Endodermal cell (in vitro differentiated cells): Measurements from ENCODE around the gene BMP6. TPM values are rescaled to one million over a fixed set of nuclear protein-coding genes. Genes with fewer than 3 reads are reported as not detected.
A peak's percentile ranks its signal among the peaks of the same experiment; 100 is the strongest.

Experiments
- DNase-seq: peaks from one replicate; pipeline ENCODE4 v3.0.0-alpha.2; 2017
- H3K27ac ChIP-seq: 2 replicates; pipeline ENCODE4 v1.5.1; 2013; ENCODE audit warnings: mild to moderate bottlenecking, low read depth, low read length, moderate library complexity
- H3K27me3 ChIP-seq: 2 replicates; pipeline ENCODE4 v1.6.1; 2013; ENCODE audit warnings: mild to moderate bottlenecking, low read length, moderate library complexity; ENCODE audit not compliant: insufficient read depth, control insufficient read depth, poor library complexity, severe bottlenecking
- H3K36me3 ChIP-seq: 2 replicates; pipeline ENCODE4 v1.7.0; 2013; ENCODE audit warnings: mild to moderate bottlenecking, low read length, moderate library complexity; ENCODE audit not compliant: control insufficient read depth, insufficient read depth
- H3K4me1 ChIP-seq: one replicate; pipeline ENCODE4 v1.7.0; 2013; ENCODE audit warnings: low read length; ENCODE audit not compliant: control insufficient read depth, insufficient read depth
- H3K4me3 ChIP-seq: 2 replicates; pipeline ENCODE4 v1.5.1; 2013; ENCODE audit warnings: mild to moderate bottlenecking, low read length, moderate library complexity
- H3K9ac ChIP-seq: 2 replicates; pipeline ENCODE4 v1.6.1; 2013; ENCODE audit warnings: mild to moderate bottlenecking, low read length, moderate library complexity; ENCODE audit not compliant: poor library complexity, severe bottlenecking; ENCODE audit errors: extremely low read depth
- H3K9me3 ChIP-seq: 2 replicates; pipeline ENCODE4 v1.6.1; 2013; ENCODE audit warnings: mild to moderate bottlenecking, low read length, moderate library complexity; ENCODE audit not compliant: control insufficient read depth
- H3K27ac Mint-ChIP-seq: 2 replicates; pipeline ENCODE4 v1.8.0; 2020; ENCODE audit warnings: mixed read lengths
- H3K27me3 Mint-ChIP-seq: 2 replicates; pipeline ENCODE4 v1.8.0; 2021; ENCODE audit warnings: mild to moderate bottlenecking, mixed read lengths; ENCODE audit not compliant: insufficient read depth
- H3K36me3 Mint-ChIP-seq: 2 replicates; pipeline ENCODE4 v1.8.0; 2020; ENCODE audit warnings: low read depth, mixed read lengths
- H3K4me1 Mint-ChIP-seq: 2 replicates; pipeline ENCODE4 v1.8.0; 2020; ENCODE audit warnings: mixed read lengths
- H3K4me3 Mint-ChIP-seq: 2 replicates; pipeline ENCODE4 v1.8.0; 2020; ENCODE audit warnings: mild to moderate bottlenecking, moderate library complexity, mixed read lengths
- H3K9me3 Mint-ChIP-seq: 2 replicates; pipeline ENCODE4 v1.8.0; 2020; ENCODE audit warnings: mild to moderate bottlenecking, mixed read lengths
- WGBS, 2 experiments: methylation state at CpG; one replicate each; pipeline versions ENCODE4 v1.1.5 to v1.1.7; 2013; ENCODE audit warnings: missing lambda C conversion rate in 2 of 2, mixed read lengths in 1 of 2; ENCODE audit not compliant: insufficient coverage in 1 of 2, insufficient read length in 1 of 2; 5-methylcytosine and 5-hydroxymethylcytosine counted together
- total RNA-seq, 2 donors: library from RNA; stranded (reverse); fragmentation: NEBNext Ultra II Directional in 1 of 2; extraction: Animal tissue kit (Norgen Biotek cat#: 25700) in 1 of 2; gene quantifications; 2 replicates in 1 of 2; 3 replicates in 1 of 2; pipeline ENCODE4 v1.2.1, GENCODE V29; 2021
- TF ChIP-seq, protein P1 (sequence below): fragments of 200-600 bp; sonication (generic); conservative IDR thresholded peaks from 2 replicates; pipeline ENCODE4 v1.5.0; 2021; ENCODE audit warnings: antibody characterized with exemption, mild to moderate bottlenecking

BMP6 gene
- total RNA-seq, 2 donors from 2014 or later: 0.62 to 0.71 TPM

DNA sequence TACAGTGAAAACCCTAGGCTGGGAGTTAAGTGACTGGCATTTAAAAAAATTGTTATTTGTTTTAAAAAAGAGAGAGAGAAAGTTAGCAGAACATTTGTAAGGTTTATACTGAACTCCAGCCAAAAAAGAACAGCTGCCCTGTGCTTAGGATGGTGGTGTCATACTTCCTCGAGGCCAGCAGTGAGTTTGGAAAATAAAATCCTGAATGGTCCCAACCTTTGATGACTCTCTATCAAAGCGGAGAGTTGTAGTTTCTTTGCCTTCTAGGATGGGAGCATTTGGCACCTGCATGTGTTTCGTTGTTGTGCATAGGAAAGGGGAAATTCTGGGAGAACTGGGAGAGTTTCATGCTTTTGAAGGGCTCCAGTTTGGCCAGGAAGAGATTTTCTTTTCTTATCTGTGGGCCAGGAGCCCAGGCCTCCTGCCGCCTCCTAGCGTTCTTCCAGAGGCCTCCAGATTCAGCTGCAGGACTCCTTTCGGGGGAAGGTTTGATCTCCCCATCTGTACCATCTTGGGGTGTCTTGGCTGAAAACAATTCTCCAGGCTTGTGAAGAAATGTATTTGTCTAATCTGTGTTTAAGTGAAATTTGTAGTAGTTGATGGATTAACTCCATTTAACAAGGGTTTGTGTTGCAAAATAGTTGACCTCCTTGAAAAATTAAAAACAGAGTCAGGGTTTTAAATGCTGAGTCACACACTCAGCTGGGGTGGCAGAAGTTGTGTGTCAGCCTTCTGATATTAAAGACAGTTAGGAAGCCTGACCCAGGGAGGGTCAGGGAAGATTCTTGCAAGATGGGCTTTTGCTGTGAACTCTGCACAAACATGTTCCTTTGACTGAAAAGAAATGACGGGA, 121.3 kb downstream of the BMP6 start:
- Histone ChIP-seq H3K9ac (no peak overlapping the region), H3K4me3 (no peak overlapping the region), H3K27ac (no peak overlapping the region), H3K36me3 (no peaks in the 10 kb centered on the region), H3K4me1 (no peaks in the 10 kb centered on the region), H3K27me3 (peaks cover 5% of the 10 kb centered on the region), H3K9me3 (peaks cover 19% of the 10 kb centered on the region)
- peaks cover 2% of the 10 kb centered on the region for H3K27me3 Mint-ChIP-seq
- H3K36me3 Mint-ChIP-seq: no peaks in the 10 kb centered on the region
- peaks cover 25% of the 10 kb centered on the region for H3K9me3 Mint-ChIP-seq
- no peak overlapping the region for H3K27ac Mint-ChIP-seq
- H3K4me3 Mint-ChIP-seq: no peak overlapping the region
- H3K4me1 Mint-ChIP-seq: no peaks in the 10 kb centered on the region
- no peak for DNase-seq
- TF ChIP-seq, protein P1, sequence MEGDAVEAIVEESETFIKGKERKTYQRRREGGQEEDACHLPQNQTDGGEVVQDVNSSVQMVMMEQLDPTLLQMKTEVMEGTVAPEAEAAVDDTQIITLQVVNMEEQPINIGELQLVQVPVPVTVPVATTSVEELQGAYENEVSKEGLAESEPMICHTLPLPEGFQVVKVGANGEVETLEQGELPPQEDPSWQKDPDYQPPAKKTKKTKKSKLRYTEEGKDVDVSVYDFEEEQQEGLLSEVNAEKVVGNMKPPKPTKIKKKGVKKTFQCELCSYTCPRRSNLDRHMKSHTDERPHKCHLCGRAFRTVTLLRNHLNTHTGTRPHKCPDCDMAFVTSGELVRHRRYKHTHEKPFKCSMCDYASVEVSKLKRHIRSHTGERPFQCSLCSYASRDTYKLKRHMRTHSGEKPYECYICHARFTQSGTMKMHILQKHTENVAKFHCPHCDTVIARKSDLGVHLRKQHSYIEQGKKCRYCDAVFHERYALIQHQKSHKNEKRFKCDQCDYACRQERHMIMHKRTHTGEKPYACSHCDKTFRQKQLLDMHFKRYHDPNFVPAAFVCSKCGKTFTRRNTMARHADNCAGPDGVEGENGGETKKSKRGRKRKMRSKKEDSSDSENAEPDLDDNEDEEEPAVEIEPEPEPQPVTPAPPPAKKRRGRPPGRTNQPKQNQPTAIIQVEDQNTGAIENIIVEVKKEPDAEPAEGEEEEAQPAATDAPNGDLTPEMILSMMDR: peak; percentile 53
- WGBS, 2 experiments: 76 to 89% methylated on average over 5 to 7 of the region's 7 CpGs

- no peaks in the 10 kb centered on the region for H3K36me3 Mint-ChIP-seq
- H3K27ac Mint-ChIP-seq: no peak overlapping the region
- H3K4me3 Mint-ChIP-seq: no peak overlapping the region
- Histone ChIP-seq H3K9ac (no peak overlapping the region), H3K27ac (no peak overlapping the region), H3K4me1 (no peaks in the 10 kb centered on the region), H3K9me3 (peaks cover 28% of the 10 kb centered on the region), H3K27me3 (peaks cover 5% of the 10 kb centered on the region), H3K36me3 (no peaks in the 10 kb centered on the region), H3K4me3 (no peak overlapping the region)
- peaks cover 4% of the 10 kb centered on the region for H3K27me3 Mint-ChIP-seq
- no peaks in the 10 kb centered on the region for H3K4me1 Mint-ChIP-seq
- TF ChIP-seq, protein P1: no peak
- H3K9me3 Mint-ChIP-seq: peaks cover 32% of the 10 kb centered on the region
- 89 to 91% methylated on average over 3 to 4 of the region's 4 CpGs for WGBS, 2 experiments
- DNase-seq: no peak
Observed at GRCh38 chr6:7848229-7848628, 122.3 kb downstream of the BMP6 start.

DNA sequence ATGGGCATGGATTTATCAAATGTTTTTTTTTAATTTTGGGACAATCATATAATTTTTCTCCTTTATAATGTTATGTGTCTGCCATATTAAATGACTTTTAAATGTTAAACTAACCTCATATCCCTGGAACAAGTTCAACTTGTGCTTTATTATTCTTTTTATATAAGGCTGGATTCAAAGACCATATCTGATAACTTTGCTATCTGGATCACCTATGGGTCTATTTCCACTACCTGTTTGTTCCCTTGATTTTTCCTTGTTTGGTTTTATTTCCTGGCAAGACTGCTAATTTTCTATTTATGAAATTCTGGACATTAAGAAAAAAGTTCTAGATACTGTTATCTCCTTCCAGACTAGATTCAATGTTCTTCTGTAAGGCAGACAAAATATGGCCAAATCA, 125.9 kb downstream of the BMP6 start:
- H3K27ac Mint-ChIP-seq: no peak overlapping the region
- Histone ChIP-seq H3K27ac (no peak overlapping the region), H3K9me3 (peaks cover 32% of the 10 kb centered on the region), H3K27me3 (no peaks in the 10 kb centered on the region), H3K36me3 (no peaks in the 10 kb centered on the region), H3K4me3 (no peak overlapping the region), H3K9ac (no peak overlapping the region), H3K4me1 (no peaks in the 10 kb centered on the region)
- H3K9me3 Mint-ChIP-seq: peaks cover 31% of the 10 kb centered on the region
- no peak overlapping the region for H3K4me3 Mint-ChIP-seq
- H3K27me3 Mint-ChIP-seq: peaks cover 9% of the 10 kb centered on the region
- TF ChIP-seq, protein P1: no peak
- no peaks in the 10 kb centered on the region for H3K4me1 Mint-ChIP-seq
- no peaks in the 10 kb centered on the region for H3K36me3 Mint-ChIP-seq
- DNase-seq: no peak
